Measurements from ENCODE around the gene GAREM1. TPM values are rescaled to one million over a fixed set of nuclear protein-coding genes. Genes with fewer than 3 reads are reported as not detected.

GAREM1 gene
- total and polyA plus RNA-seq, 2 experiments from 2014 or later, result 6.9 to 7.1 TPM

- no peak overlapping the region for H3K27ac ChIP-seq
Measured at GRCh38 chr18:32287873-32288272, 182.8 kb downstream of the GAREM1 start.

DNA sequence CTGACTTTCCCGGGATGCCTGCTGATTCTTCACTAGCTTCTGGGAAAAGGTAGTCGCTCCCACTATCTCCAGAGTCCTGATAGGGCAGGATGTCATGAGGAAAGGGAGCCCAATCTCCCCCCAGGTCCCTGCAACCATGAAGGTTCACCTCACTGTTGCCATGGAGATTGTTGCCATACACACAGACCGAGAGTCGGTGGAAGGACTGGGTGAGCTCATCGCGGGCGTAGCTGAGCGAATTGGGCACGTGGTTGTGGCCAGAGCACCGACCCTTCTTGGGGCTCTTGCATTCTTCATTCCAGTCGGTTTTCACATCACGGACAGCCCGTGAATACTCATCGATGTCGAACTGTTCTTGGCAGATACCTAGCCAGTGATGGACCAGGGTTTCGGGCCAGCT, 183.4 kb downstream of the GAREM1 start:
- no peak overlapping the region for H3K27ac ChIP-seq
- H4K20me1 ChIP-seq (ENCODE audit: insufficient read depth, poor library complexity, severe bottlenecking), result no peaks in the 10 kb centered on the region
- H3K4me3 ChIP-seq, result no peak overlapping the region
- H3K4me2 ChIP-seq, result no peak overlapping the region
- no peaks in the 10 kb centered on the region for H3K9me3 ChIP-seq (ENCODE audit: low read depth)
- no peaks in the 10 kb centered on the region for H3K36me3 ChIP-seq (replicated peaks; ENCODE audit: insufficient read depth, low read depth)
- H3K27me3 ChIP-seq, result no peaks in the 10 kb centered on the region
- TF ChIP-seq EZH2 (IDR thresholded peaks at IDR 0.05; ENCODE audit: borderline replicate concordance) (no peak), EZH2phosphoT487 (IDR thresholded peaks at IDR 0.05; ENCODE audit: low read depth, severe bottlenecking, unreplicated experiment) (no peak)
- TF ChIP-seq, protein P1, sequence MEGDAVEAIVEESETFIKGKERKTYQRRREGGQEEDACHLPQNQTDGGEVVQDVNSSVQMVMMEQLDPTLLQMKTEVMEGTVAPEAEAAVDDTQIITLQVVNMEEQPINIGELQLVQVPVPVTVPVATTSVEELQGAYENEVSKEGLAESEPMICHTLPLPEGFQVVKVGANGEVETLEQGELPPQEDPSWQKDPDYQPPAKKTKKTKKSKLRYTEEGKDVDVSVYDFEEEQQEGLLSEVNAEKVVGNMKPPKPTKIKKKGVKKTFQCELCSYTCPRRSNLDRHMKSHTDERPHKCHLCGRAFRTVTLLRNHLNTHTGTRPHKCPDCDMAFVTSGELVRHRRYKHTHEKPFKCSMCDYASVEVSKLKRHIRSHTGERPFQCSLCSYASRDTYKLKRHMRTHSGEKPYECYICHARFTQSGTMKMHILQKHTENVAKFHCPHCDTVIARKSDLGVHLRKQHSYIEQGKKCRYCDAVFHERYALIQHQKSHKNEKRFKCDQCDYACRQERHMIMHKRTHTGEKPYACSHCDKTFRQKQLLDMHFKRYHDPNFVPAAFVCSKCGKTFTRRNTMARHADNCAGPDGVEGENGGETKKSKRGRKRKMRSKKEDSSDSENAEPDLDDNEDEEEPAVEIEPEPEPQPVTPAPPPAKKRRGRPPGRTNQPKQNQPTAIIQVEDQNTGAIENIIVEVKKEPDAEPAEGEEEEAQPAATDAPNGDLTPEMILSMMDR (IDR thresholded peaks at IDR 0.05; ENCODE audit: poor library complexity), result no peak
- H3K9me2 ChIP-seq (replicated peaks; ENCODE audit: insufficient read depth), result no peaks in the 10 kb centered on the region
- H3K4me1 ChIP-seq (ENCODE audit: insufficient read depth), result no peaks in the 10 kb centered on the region
- no peaks in the 10 kb centered on the region for H3K79me2 ChIP-seq
- 93% methylated on average over 16 of the region's 16 CpGs for WGBS (ENCODE audit: low lambda C conversion rate, missing lambda C conversion rate)
- no peak overlapping the region for H2AFZ ChIP-seq
- no peak for DNase-seq (ENCODE audit: low spot score)

More at GRCh38 chr18:32287873-32288272, 182.8 kb downstream of the GAREM1 start:
- no peaks in the 10 kb centered on the region for H4K20me1 ChIP-seq (ENCODE audit: insufficient read depth, poor library complexity, severe bottlenecking)
- no peaks in the 10 kb centered on the region for H3K79me2 ChIP-seq
- H3K9me2 ChIP-seq (replicated peaks; ENCODE audit: insufficient read depth), result no peaks in the 10 kb centered on the region
- no peak overlapping the region for H3K4me2 ChIP-seq
- no peak overlapping the region for H2AFZ ChIP-seq
- H3K4me3 ChIP-seq, result no peak overlapping the region
- no peak for DNase-seq (ENCODE audit: low spot score)
- 92% methylated on average over 9 of the region's 9 CpGs for WGBS (ENCODE audit: low lambda C conversion rate, missing lambda C conversion rate)
- TF ChIP-seq, protein P1 (IDR thresholded peaks at IDR 0.05; ENCODE audit: poor library complexity), result no peak
- TF ChIP-seq EZH2phosphoT487 (IDR thresholded peaks at IDR 0.05; ENCODE audit: low read depth, severe bottlenecking, unreplicated experiment), result no peak
- TF ChIP-seq EZH2 (IDR thresholded peaks at IDR 0.05; ENCODE audit: borderline replicate concordance), result no peak
- no peaks in the 10 kb centered on the region for H3K9me3 ChIP-seq (ENCODE audit: low read depth)
- no peaks in the 10 kb centered on the region for H3K36me3 ChIP-seq (replicated peaks; ENCODE audit: insufficient read depth, low read depth)
- no peaks in the 10 kb centered on the region for H3K27me3 ChIP-seq
- H3K4me1 ChIP-seq (ENCODE audit: insufficient read depth), result no peaks in the 10 kb centered on the region

- Histone ChIP-seq H3K79me2 (no peaks in the 10 kb centered on the region), H3K4me1 (ENCODE audit: insufficient read depth) (no peaks in the 10 kb centered on the region), H2AFZ (no peak overlapping the region), H3K4me2 (no peak overlapping the region), H4K20me1 (ENCODE audit: insufficient read depth, poor library complexity, severe bottlenecking) (no peaks in the 10 kb centered on the region), H3K27ac (no peak overlapping the region), H3K4me3 (no peak overlapping the region), H3K27me3 (no peaks in the 10 kb centered on the region), H3K9me2 (replicated peaks; ENCODE audit: insufficient read depth) (no peaks in the 10 kb centered on the region), H3K9me3 (ENCODE audit: low read depth) (no peaks in the 10 kb centered on the region), H3K36me3 (replicated peaks; ENCODE audit: insufficient read depth, low read depth) (no peaks in the 10 kb centered on the region)
- TF ChIP-seq, protein P1 (IDR thresholded peaks at IDR 0.05; ENCODE audit: poor library complexity), result no peak
- TF ChIP-seq EZH2phosphoT487 (IDR thresholded peaks at IDR 0.05; ENCODE audit: low read depth, severe bottlenecking, unreplicated experiment) (no peak), EZH2 (IDR thresholded peaks at IDR 0.05; ENCODE audit: borderline replicate concordance) (no peak)
- DNase-seq (ENCODE audit: low spot score), result no peak
- 96% methylated on average over 5 of the region's 5 CpGs for WGBS (ENCODE audit: low lambda C conversion rate, missing lambda C conversion rate)
Measured at GRCh38 chr18:32286749-32287148, 183.9 kb downstream of the GAREM1 start.

GRCh38 chr18:32284284-32284683, 186.4 kb downstream of the GAREM1 start:
- Histone ChIP-seq H3K9me3 (ENCODE audit: low read depth) (no peaks in the 10 kb centered on the region), H3K4me3 (no peak overlapping the region), H3K9me2 (replicated peaks; ENCODE audit: insufficient read depth) (no peaks in the 10 kb centered on the region), H3K4me2 (no peak overlapping the region), H3K27ac (no peak overlapping the region), H3K4me1 (ENCODE audit: insufficient read depth) (no peaks in the 10 kb centered on the region), H2AFZ (no peak overlapping the region), H4K20me1 (ENCODE audit: insufficient read depth, poor library complexity, severe bottlenecking) (no peaks in the 10 kb centered on the region), H3K79me2 (no peaks in the 10 kb centered on the region), H3K27me3 (no peaks in the 10 kb centered on the region), H3K36me3 (replicated peaks; ENCODE audit: insufficient read depth, low read depth) (no peaks in the 10 kb centered on the region)
- no peak for DNase-seq (ENCODE audit: low spot score)
- no peak for TF ChIP-seq EZH2phosphoT487 (IDR thresholded peaks at IDR 0.05; ENCODE audit: low read depth, severe bottlenecking, unreplicated experiment)
- TF ChIP-seq, protein P1 (IDR thresholded peaks at IDR 0.05; ENCODE audit: poor library complexity), result no peak
- TF ChIP-seq EZH2 (IDR thresholded peaks at IDR 0.05; ENCODE audit: borderline replicate concordance), result no peak
- WGBS (ENCODE audit: low lambda C conversion rate, missing lambda C conversion rate), result 83% methylated on average over 1 of the region's 1 CpG
